GM23248 (cell line): ENCODE results near the gene BTN1A1.

Experiments
- EZH2 ChIP-seq: fragments of 200-600 bp; sonication (generic); IDR thresholded peaks from 2 replicates; pipeline ENCODE4 v1.6.1; 2018; ENCODE audit warnings: antibody characterized with exemption, mild to moderate bottlenecking; ENCODE audit not compliant: insufficient read depth, poor library complexity, severe bottlenecking
- EZH2phosphoT487 ChIP-seq: fragments of 200-600 bp; sonication (generic); IDR thresholded peaks from 2 replicates; pipeline ENCODE4 v1.6.1; 2018; ENCODE audit warnings: antibody characterized with exemption, moderate library complexity, mild to moderate bottlenecking, low read depth; ENCODE audit not compliant: insufficient read depth

DNA sequence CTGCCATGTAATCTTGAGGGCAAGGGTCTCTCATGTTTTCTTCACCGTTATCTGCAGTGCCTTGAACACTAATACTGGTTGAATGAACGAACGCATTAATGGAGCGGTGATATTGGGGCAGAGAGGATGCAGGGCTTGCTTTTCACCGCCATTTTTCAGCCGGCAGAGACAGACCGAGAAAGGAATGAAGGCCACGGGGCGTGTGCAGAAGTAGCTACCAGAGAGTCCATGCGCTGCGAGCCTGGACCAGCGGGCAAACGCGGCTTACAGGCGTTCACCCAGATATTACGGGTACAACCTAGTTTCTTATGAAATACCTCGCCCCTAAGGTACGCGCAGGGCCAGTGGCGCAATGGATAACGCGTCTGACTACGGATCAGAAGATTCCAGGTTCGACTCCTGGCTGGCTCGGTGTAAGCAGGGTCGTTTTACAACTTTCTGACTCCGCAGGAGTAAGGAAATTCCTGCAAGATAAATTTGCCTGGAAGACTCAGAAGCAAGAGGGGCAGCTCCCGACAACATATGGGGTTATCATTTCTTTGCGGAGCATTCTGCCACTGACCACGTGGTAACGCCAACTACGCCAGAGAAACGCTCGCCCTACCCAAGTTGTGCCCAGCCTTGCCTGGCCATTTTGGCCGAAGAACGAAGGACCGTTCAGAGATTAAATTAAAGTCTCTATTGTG, 37.2 kb downstream of the BTN1A1 start:
- TF ChIP-seq EZH2phosphoT487 (no peak), EZH2 (no peak)
